Effector memory CD8-positive, alpha-beta T cell (primary cell): ENCODE measurements around the gene PHF21A.

Experiments used
- ATAC-seq: fragments of 150-1000 bp; cut with Tn5 transposase; replicated peaks from 2 replicates; pipeline ENCODE4 v1.10.0; 2021; ENCODE audit warnings: mild to moderate bottlenecking, moderate library complexity
- DNase-seq, 3 experiments: peaks; one replicate each; pipeline ENCODE4 v3.0.0; 2021
- H3K27ac Mint-ChIP-seq, 2 donors: one replicate each; pipeline ENCODE4 v1.8.0; 2022; ENCODE audit warnings: mild to moderate bottlenecking in 2 of 2, mixed read lengths in 2 of 2, moderate library complexity in 2 of 2
- H3K27me3 Mint-ChIP-seq, 2 donors: one replicate each; pipeline ENCODE4 v1.8.0; 2022; ENCODE audit warnings: mixed read lengths in 2 of 2
- H3K36me3 Mint-ChIP-seq: one replicate; pipeline ENCODE4 v1.8.0; 2022; ENCODE audit warnings: mild to moderate bottlenecking, moderate library complexity, mixed read lengths; ENCODE audit not compliant: insufficient read depth
- H3K4me1 Mint-ChIP-seq, 2 donors: one replicate each; pipeline ENCODE4 v1.8.0; 2022; ENCODE audit warnings: low read depth in 2 of 2, mixed read lengths in 2 of 2
- H3K4me3 Mint-ChIP-seq, 2 donors: one replicate each; pipeline ENCODE4 v1.8.0; 2022; ENCODE audit warnings: mild to moderate bottlenecking in 2 of 2, mixed read lengths in 2 of 2, moderate library complexity in 2 of 2
- H3K9me3 Mint-ChIP-seq, 2 donors: one replicate each; pipeline ENCODE4 v1.8.0; 2022; ENCODE audit warnings: mixed read lengths in 2 of 2

PHF21A gene

DNA sequence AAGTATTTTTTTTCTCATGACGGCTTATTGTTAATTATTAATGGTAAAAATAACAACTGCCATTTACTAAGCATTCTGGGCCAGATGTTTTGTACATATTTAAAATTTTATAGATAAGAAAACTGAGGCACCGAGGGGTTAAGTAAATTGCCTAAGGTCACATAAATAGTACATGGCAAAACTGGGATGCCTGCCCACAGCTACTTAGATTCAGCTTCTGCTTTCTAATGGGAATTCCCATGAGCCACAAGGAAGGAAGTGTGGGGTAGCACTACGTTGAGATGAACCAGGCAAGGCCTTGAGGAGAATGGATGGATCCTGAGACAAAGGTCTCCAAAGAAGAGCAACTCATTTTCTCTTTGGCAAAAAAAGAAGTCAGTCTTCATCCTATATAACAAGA lies 11.9 kb upstream of the PHF21A start:
- H3K9me3 Mint-ChIP-seq = no peaks in the 10 kb centered on the region
- no peak overlapping the region for H3K4me3 Mint-ChIP-seq
- H3K36me3 Mint-ChIP-seq = no peaks in the 10 kb centered on the region
- no peak for ATAC-seq
- DNase-seq = no peak
- no peaks in the 10 kb centered on the region for H3K27me3 Mint-ChIP-seq
- no peak overlapping the region for H3K27ac Mint-ChIP-seq
- H3K4me1 Mint-ChIP-seq = peaks cover 0 to 4% of the 10 kb centered on the region in 2 donors

DNA sequence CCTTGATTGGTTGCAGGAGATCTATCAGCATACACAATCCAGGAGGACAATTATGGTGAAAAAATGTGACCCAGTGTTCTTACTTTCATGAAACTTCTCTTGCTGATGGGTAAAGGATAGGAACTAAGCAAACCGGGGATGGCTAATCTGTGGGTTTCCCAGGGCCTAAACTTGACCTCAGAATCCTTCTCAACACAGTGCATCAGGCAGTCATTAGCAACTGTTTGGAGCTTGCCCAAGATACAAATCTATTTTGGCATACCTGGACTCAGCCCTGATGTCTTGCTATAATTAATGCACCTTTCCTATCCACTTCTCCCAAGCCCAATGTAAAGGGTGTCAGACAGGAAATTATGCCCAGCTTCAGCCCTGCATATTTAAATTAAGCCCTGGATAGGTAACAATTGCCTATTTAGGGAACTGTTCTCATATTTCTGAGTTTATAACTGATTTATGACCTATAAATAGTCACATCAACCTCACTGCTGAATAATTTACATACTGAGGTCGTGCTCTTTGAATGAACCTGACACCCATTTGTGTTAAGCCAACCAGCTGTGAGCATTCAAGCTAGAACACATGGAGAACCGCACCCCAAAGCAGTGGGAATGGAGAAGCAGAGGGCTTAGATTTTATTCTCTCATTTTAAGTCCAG lies 9.2 kb upstream of the PHF21A start:
- no peak overlapping the region for H3K27ac Mint-ChIP-seq
- ATAC-seq (no peak), DNase-seq (no peak)
- peaks cover 12 to 16% of the 10 kb centered on the region in 2 donors for H3K4me1 Mint-ChIP-seq
- H3K9me3 Mint-ChIP-seq = no peaks in the 10 kb centered on the region
- no peak overlapping the region for H3K4me3 Mint-ChIP-seq
- H3K36me3 Mint-ChIP-seq = no peaks in the 10 kb centered on the region
- H3K27me3 Mint-ChIP-seq = no peaks in the 10 kb centered on the region

DNA sequence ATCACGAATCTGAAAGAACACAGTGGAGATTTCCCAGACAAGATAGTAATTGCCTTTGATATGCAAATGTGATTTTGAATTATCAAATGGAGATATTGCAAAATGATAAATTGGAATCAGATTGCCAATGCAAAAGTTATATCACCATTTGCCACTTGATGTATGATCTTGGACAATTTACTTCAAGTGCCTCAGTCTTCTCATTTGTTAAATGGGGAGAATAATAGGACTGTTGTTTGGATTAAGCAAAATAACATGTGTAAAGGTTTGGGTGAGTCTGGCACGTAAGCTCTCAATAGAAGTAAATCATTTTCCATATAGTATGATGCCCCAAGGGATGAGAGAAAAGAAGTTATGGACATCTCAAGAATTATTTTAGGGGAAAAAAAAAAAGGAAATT lies 7.9 kb upstream of the PHF21A start:
- peaks cover 12 to 16% of the 10 kb centered on the region in 2 donors for H3K4me1 Mint-ChIP-seq
- no peak overlapping the region for H3K4me3 Mint-ChIP-seq
- H3K36me3 Mint-ChIP-seq = no peaks in the 10 kb centered on the region
- no peak for ATAC-seq
- H3K9me3 Mint-ChIP-seq = no peaks in the 10 kb centered on the region
- H3K27ac Mint-ChIP-seq = no peak overlapping the region
- no peaks in the 10 kb centered on the region for H3K27me3 Mint-ChIP-seq
- no peak for DNase-seq

DNA sequence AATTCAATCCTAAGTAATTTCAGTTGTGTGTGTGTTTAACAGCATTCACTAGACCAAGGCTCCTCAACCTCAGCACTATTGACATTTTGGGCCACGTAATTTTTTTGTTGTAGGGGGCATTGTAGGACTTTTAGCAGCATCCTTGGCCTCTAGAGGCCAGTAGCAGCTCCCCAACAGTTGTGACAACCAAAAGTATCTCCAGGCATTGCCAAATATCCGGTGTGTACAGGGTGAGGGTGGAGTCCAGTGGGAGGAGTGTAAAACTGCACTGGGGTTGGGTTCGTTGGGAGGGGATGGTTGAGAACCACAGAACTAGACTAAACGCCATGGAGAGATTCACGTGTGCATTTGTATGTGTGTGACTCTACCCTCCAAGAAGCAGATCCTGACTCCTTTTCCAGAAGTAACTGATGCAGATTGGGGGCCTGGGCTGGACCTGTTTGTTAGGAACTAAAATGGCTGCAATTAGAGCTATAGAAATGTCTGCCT lies 5.9 kb upstream of the PHF21A start:
- no peaks in the 10 kb centered on the region for H3K27me3 Mint-ChIP-seq
- H3K4me3 Mint-ChIP-seq = peak overlapping the region; percentile 21 to 33
- peak; percentile 53 to 63 (median 62) for DNase-seq
- peaks cover 16 to 19% of the 10 kb centered on the region in 2 donors for H3K4me1 Mint-ChIP-seq
- ATAC-seq = peak; percentile 99
- peak overlapping the region; percentile 39 to 87 for H3K27ac Mint-ChIP-seq
- no peaks in the 10 kb centered on the region for H3K9me3 Mint-ChIP-seq
- H3K36me3 Mint-ChIP-seq = peaks cover 4% of the 10 kb centered on the region

DNA sequence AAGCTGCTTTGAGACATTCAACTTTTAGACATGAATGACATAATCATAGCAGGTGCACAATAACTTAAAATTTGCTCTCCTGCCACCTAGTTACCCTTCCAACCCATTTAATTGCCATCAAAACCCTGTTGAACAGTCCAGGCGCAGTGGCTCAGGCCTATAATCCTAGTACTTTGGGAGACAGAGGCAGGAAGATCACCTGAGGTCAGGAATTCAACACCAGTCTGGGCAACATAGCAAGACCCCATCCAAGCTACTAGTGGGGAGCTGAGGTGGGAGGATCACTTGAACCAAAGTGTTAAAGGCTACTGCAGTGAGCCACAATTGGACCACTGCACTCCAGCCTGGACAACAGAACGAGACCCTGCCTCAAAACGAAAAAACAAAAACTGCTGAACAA lies 4.0 kb upstream of the PHF21A start:
- Mint-ChIP-seq H3K36me3 (peaks cover 14% of the 10 kb centered on the region), H3K4me3 (no peak overlapping the region), H3K27me3 (no peaks in the 10 kb centered on the region), H3K4me1 (peaks cover 16 to 19% of the 10 kb centered on the region in 2 donors), H3K27ac (no peak overlapping the region), H3K9me3 (no peaks in the 10 kb centered on the region)
- no peak for DNase-seq
- no peak for ATAC-seq

DNA sequence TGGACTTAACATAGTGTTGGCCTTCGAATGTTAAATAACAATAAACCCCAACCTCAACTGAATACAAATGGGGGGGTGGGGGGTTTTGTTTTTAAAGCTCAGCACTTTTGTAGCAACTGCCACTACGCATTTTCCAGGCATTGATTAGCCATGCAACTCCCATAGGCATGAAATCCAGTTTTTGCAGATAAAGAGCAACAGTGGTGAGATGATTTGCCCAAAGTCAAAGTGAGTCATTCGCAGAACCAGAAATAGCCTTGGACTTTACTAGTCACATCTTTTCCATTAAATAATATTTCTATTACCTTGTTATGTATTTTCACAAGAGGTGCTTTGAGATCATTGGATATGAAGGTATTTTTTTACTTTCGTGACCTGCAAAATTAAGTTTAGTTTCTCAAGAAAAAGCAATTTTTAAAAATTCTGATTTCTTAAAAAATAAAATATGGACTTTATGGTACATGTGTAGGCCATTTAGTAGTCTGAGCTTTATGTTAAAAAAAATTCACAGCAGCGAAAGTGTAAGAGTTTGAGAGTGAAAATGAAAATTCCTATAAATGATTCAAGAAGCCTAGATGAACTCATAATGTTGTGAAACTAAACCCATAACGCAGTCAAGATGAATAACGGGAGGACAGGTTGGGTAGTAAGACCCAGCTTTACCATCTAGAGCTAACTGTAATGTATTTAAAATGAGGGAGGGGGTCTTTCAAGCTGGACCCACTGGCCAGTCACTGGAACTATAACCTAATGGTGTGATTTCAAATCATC lies 1.9 kb upstream of the PHF21A start:
- H3K27ac Mint-ChIP-seq = no peak overlapping the region

DNA sequence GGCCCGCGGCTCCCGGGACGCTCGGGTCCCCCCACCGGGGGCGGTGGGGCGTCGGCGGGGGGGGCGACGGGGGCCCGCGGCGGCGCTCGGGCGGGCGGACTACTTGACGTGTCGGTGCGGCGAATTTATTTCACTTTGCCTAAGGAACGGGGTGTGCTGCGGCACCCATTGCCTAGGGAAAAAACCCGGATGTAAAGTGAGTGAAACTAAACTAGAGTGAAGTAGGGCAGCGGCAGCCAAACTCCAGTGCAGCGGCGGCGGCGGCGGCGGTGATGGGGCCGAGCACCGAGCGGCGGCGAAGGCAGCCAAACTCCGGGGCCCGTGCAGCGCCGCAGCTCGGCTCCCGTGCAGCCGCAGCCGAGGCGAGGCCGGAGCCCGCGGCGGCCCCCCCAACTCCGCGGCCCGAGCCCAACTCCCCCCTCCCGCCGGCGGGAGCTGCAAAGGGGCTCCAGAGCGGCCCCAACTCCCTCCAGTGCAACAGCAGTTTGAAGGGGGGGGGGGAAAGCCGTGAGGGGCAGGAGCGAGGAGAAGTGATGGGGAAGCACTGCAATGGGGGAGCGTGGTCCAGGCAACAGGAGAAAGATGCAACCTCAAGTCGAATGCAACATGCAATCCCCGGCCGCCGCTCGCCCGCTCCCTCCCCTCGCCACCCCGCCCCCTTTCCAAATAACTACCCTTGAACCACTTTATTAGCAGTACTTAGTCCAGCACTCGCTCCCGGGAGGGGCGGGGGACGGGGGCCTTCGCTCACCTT lies 647 bp upstream of the PHF21A start:
- Mint-ChIP-seq H3K4me1 (peaks cover 30 to 37% of the 10 kb centered on the region in 2 donors), H3K4me3 (peak overlapping the region; percentile 98 to 99), H3K27ac (peak overlapping the region; percentile 95 to 99), H3K27me3 (no peaks in the 10 kb centered on the region), H3K36me3 (peaks cover 32% of the 10 kb centered on the region), H3K9me3 (no peaks in the 10 kb centered on the region)
- ATAC-seq = peak; percentile 61
- DNase-seq = peak; percentile 58 to 72 (median 66)

More for the DNA sequence above, 1.9 kb upstream of the PHF21A start:
- DNase-seq (no peak), ATAC-seq (no peak)
- Mint-ChIP-seq H3K4me1 (peaks cover 28 to 31% of the 10 kb centered on the region in 2 donors), H3K27me3 (no peaks in the 10 kb centered on the region), H3K36me3 (peaks cover 32% of the 10 kb centered on the region), H3K4me3 (peak overlapping the region; percentile 10 to 98), H3K9me3 (no peaks in the 10 kb centered on the region)

DNA sequence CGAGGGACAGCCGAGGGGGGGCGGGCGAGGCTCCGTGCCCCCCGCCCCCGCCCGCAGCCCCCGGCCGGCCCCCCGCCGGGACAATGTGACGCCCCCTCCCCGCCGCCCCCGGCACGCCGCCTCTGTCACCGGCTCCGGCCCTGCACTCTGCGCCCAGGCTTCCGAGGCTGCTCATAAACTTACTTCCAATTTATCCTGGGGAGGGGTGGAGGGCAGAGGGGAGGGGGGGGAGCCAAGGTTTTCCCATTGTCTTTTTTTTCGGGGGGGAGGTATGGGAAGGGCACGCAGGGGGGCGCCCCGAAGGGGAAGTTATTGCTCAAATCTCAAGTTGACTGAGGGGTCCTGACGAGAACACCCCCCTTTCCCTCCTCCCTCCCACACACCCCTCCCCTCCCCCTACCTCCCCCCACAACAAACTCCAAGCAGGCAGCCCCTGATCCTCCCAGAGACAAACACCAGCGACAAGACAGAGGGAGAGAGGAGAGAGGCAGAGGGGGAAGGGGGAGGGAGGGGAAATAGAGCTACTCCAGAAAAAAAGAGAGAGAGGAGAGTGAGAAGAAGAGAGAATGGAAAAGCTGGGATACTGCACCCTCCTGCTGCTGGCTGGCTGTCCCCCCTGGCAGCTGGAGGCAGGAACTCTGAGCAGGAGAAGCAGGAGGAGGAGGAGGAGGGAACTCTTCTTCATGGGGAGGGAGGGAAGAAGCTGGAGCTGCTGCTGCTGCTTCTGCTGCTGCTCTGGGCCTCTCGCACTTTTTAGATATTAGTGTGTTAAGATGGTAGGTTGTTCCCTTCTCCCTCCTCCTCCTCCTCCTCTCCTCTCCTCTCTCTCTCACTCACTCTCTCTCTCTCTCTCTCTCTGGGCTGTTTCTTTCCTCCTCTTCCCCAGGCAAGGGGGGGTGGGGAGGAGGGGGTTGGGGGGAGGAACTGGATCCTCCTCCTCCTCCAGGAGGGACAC lies 631 bp downstream of the PHF21A start:
- peak in 1 of 3 experiments; percentile 38 for DNase-seq
- Mint-ChIP-seq H3K27ac (peak overlapping the region; percentile 95 to 99), H3K9me3 (no peaks in the 10 kb centered on the region), H3K27me3 (no peaks in the 10 kb centered on the region), H3K4me1 (peaks cover 27 to 42% of the 10 kb centered on the region in 2 donors), H3K4me3 (peak overlapping the region; percentile 98 to 99), H3K36me3 (peaks cover 32% of the 10 kb centered on the region)
- ATAC-seq = peak; percentile 4

DNA sequence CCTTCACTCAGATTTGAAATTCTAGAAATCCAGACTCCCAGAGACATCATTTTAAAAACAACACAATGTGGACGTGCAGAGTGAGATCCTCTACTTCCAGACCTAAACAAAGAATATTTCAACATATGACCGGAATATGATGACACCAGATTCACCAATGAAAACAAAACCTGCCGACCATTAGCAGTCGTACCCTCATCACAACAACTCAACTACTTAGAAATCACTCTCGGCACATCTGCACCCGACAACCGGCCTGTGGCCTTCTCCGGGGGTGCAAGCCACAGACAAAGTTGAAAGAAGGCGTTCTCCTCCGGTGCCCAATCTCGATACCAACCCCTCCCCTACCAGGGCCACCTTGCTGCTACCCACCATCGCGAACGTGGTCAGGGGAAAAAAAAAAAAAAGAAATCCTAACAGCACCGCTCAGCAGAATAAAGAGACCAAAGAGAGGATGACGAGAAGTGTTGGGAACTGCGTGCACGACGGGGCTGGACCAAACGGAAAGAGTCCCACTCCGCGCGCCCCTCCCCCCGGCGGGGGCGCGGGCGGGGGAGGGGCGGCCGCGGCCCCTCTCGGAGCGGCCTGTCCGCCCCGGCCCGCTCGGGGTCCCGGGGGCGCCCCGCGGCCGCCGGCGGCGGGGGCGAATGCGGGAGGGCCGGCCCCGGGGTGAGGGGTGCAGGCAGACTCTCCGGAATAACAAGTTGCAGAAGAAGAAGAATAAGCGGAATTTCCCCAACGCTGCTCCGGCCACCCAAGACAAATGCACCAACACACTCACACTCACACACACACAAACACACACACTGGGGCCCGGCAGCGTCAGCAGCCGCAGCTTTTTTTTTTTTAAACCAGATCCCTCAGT lies 1.7 kb downstream of the PHF21A start:
- peak; percentile 62 to 67 (median 64) for DNase-seq
- no peaks in the 10 kb centered on the region for H3K27me3 Mint-ChIP-seq
- peak; percentile 53 for ATAC-seq
- peak overlapping the region; percentile 98 to 99 for H3K4me3 Mint-ChIP-seq
- peak overlapping the region; percentile 95 to 99 for H3K27ac Mint-ChIP-seq
- H3K4me1 Mint-ChIP-seq = peaks cover 30 to 52% of the 10 kb centered on the region in 2 donors
- H3K36me3 Mint-ChIP-seq = peaks cover 32% of the 10 kb centered on the region
- H3K9me3 Mint-ChIP-seq = no peaks in the 10 kb centered on the region

DNA sequence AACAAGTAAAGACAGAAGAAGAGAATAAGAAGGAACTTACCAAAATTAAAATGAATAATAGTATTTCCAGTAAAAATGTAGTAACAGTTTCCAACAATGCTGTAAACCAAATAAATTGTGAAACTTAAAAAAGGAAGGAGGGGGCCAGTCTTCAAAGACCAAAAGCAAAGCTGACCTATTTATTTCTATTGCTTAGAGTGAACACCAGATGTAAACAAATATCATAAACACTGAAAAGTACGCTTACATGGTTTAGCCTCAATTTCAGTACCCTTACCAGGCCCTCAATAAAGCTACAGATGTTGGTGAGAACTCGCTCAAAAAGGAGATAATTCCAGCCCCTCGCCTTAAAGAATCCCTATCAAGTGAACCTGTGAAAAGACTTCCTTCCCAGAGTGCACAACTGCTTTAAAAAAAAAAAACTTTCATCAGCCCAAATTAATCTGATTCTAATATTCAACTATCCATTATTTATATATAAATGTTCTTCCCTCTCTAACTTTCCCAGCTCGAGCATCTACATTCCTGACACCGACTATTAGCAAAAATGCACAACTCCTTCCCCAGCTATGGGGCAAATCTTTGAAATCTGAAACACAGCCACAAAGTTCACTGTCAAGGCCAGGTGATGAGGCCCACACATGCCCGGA lies 2.4 kb downstream of the PHF21A start:
- Mint-ChIP-seq H3K27me3 (no peaks in the 10 kb centered on the region), H3K4me3 (peak overlapping the region; percentile 98 to 99), H3K36me3 (peaks cover 32% of the 10 kb centered on the region), H3K4me1 (peaks cover 33 to 56% of the 10 kb centered on the region in 2 donors), H3K27ac (peak overlapping the region; percentile 95 to 99), H3K9me3 (no peaks in the 10 kb centered on the region)
- no peak for ATAC-seq
- DNase-seq = no peak

DNA sequence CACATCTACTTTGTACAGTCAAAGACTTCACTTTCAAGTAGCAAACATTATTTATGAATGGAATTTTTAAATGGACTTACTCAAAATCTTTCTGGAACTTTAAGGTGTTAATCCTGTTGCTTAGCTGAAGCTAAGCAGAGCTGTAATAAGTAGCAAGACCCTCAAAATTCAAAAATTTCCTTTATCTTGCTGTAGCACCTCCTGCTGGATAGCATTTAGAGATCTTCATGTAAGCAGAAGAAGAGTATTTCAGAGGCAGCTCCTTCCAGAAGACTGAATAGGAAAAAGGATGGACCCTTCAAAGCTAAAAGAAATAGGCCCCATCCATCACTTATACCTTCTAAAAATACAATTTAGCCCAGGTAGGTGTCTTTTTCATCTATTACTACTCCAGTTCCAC lies 3.4 kb downstream of the PHF21A start:
- H3K4me3 Mint-ChIP-seq = peak overlapping the region; percentile 98 to 99
- peaks cover 35 to 62% of the 10 kb centered on the region in 2 donors for H3K4me1 Mint-ChIP-seq
- ATAC-seq (no peak), DNase-seq (no peak)
- peaks cover 32% of the 10 kb centered on the region for H3K36me3 Mint-ChIP-seq
- peak overlapping the region; percentile 84 to 99 for H3K27ac Mint-ChIP-seq
- no peaks in the 10 kb centered on the region for H3K9me3 Mint-ChIP-seq
- H3K27me3 Mint-ChIP-seq = no peaks in the 10 kb centered on the region
